Calu3 (cell line): Measurements from ENCODE around the gene KCNJ14. TPM values are rescaled to one million over a fixed set of nuclear protein-coding genes. Genes with fewer than 3 reads are reported as not detected.

ENCODE experiments used
- BruUV-seq: library from RNA; stranded (reverse); fragments of 400-500 nt; replicated peaks from 2 replicates; lab custom pipeline; 2021; lab: Mats Ljungman, UMichigan
- CTCF ChIA-PET: fragments of 300-600 bp; sonication (Branson Sonifier 250); formaldehyde crosslinking; loops from one replicate; lab custom pipeline; 2022; ENCODE audit warnings: antibody characterized with exemption; lab: Charles Lee
- DNase-seq: peaks from one replicate; pipeline ENCODE4 v3.0.0; 2022
- H3K27ac Mint-ChIP-seq: one replicate; pipeline ENCODE4 v1.8.0; 2022; ENCODE audit warnings: mixed read lengths; ENCODE audit not compliant: unreplicated experiment
- H3K27me3 Mint-ChIP-seq: one replicate; pipeline ENCODE4 v1.8.0; 2022; ENCODE audit warnings: mixed read lengths; ENCODE audit not compliant: unreplicated experiment
- H3K36me3 Mint-ChIP-seq: one replicate; pipeline ENCODE4 v1.8.0; 2022; ENCODE audit warnings: mild to moderate bottlenecking, moderate library complexity, mixed read lengths; ENCODE audit not compliant: insufficient read depth, unreplicated experiment
- H3K4me1 Mint-ChIP-seq: one replicate; pipeline ENCODE4 v1.8.0; 2022; ENCODE audit warnings: mild to moderate bottlenecking, low read depth, mixed read lengths; ENCODE audit not compliant: unreplicated experiment
- H3K4me3 Mint-ChIP-seq: one replicate; pipeline ENCODE4 v1.8.0; 2022; ENCODE audit warnings: mild to moderate bottlenecking, low read depth, moderate library complexity, mixed read lengths; ENCODE audit not compliant: unreplicated experiment
- H3K9me3 Mint-ChIP-seq: one replicate; pipeline ENCODE4 v1.8.0; 2022; ENCODE audit warnings: low read depth, mixed read lengths; ENCODE audit not compliant: unreplicated experiment
- intact Hi-C: fragments of 100-400 bp; cut with micrococcal nuclease; formaldehyde crosslinking; loops from one replicate; pipeline ENCODE4 v1.10.0; 2022; ENCODE audit not compliant: unreplicated experiment
- total RNA-seq: library from RNA; stranded (reverse); gene quantifications from 2 replicates; pipeline ENCODE4 v1.2.3, GENCODE V29; 2022
- TF ChIP-seq, protein P1 (sequence below): fragments of 200-600 bp; IDR thresholded peaks from one replicate; pipeline ENCODE4 v1.8.0; 2022; ENCODE audit warnings: antibody characterized with exemption; ENCODE audit not compliant: unreplicated experiment

Gene KCNJ14
- total RNA-seq, 1 experiment from 2014 or later: 9.9 TPM

- TF ChIP-seq, protein P1, sequence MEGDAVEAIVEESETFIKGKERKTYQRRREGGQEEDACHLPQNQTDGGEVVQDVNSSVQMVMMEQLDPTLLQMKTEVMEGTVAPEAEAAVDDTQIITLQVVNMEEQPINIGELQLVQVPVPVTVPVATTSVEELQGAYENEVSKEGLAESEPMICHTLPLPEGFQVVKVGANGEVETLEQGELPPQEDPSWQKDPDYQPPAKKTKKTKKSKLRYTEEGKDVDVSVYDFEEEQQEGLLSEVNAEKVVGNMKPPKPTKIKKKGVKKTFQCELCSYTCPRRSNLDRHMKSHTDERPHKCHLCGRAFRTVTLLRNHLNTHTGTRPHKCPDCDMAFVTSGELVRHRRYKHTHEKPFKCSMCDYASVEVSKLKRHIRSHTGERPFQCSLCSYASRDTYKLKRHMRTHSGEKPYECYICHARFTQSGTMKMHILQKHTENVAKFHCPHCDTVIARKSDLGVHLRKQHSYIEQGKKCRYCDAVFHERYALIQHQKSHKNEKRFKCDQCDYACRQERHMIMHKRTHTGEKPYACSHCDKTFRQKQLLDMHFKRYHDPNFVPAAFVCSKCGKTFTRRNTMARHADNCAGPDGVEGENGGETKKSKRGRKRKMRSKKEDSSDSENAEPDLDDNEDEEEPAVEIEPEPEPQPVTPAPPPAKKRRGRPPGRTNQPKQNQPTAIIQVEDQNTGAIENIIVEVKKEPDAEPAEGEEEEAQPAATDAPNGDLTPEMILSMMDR: no peak
- Mint-ChIP-seq H3K9me3 (no peaks in the 10 kb centered on the region), H3K27me3 (no peaks in the 10 kb centered on the region), H3K27ac (no peak overlapping the region), H3K4me3 (no peak overlapping the region), H3K4me1 (peaks cover 10% of the 10 kb centered on the region), H3K36me3 (peaks cover 78% of the 10 kb centered on the region)
- intact Hi-C loops: loop anchor here (10.0 kb wide), 1 partner anchor 145 kb away; no protein-coding TSS in a partner anchor
- BruUV-seq: no TSS peak
- DNase-seq: no peak
- CTCF ChIA-PET: no interaction called here
Observed at GRCh38 chr19:48480183-48480557, 24.8 kb downstream of the KCNJ14 start.

DNA sequence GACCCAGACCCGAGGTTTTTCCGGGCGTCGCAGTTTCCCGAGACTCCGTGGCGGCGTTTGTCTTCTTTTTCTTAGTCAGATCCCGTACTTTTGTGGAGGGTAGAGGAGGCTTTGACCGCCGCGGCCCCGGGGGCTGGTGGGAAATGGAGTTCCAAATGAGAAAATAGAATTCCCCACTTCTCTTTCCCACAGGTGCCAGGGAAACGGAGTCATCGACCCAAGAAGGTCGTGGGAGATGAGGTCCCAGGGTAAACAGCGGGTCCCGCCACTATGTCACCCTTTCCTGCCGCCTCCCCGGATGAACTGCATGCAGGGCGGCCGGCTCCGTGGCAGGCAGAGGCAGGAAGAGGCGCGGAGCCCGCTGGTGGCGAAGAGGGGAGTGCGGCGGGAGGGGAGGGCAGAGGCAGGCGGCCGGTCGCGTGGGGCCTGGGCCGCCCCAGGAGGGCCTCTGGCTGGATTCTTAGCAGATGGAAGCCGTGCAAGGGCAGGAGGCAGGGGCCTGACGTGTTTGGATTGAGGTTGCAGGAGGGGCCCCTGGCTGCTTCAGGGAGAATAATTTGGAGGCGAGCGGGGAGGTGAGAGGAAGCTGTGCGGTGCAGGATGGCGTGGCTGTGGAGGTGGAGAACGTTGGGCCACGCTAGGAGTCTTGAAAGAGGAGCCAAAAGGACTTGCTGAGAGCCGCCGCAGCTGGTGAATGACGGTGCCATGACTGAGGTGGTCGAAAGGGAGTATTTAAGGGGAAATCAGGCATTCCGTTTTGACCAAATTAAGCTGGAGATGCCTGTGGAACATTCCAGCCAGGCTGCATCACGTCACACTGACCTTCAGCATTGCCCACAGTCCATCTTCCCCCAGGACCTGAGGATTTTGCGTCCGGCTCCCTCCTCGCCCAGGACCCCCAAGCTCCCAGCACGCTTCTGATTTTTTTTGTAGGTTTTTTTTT lies 25.5 kb downstream of the KCNJ14 start:
- CTCF ChIA-PET: interaction anchor here (0.5 to 1.0 kb wide), 2 partner anchors 31 to 104 kb away, joined by 3 read pairs; no protein-coding TSS in a partner anchor
- BruUV-seq: no TSS peak
- H3K9me3 Mint-ChIP-seq: no peaks in the 10 kb centered on the region
- peaks cover 76% of the 10 kb centered on the region for H3K36me3 Mint-ChIP-seq
- H3K27ac Mint-ChIP-seq: no peak overlapping the region
- no peak overlapping the region for H3K4me3 Mint-ChIP-seq
- intact Hi-C loops: loop anchor here (10.0 kb wide), 1 partner anchor 146 kb away; no protein-coding TSS in a partner anchor
- TF ChIP-seq, protein P1: no peak
- no peaks in the 10 kb centered on the region for H3K27me3 Mint-ChIP-seq
- DNase-seq: no peak
- peaks cover 13% of the 10 kb centered on the region for H3K4me1 Mint-ChIP-seq

DNA sequence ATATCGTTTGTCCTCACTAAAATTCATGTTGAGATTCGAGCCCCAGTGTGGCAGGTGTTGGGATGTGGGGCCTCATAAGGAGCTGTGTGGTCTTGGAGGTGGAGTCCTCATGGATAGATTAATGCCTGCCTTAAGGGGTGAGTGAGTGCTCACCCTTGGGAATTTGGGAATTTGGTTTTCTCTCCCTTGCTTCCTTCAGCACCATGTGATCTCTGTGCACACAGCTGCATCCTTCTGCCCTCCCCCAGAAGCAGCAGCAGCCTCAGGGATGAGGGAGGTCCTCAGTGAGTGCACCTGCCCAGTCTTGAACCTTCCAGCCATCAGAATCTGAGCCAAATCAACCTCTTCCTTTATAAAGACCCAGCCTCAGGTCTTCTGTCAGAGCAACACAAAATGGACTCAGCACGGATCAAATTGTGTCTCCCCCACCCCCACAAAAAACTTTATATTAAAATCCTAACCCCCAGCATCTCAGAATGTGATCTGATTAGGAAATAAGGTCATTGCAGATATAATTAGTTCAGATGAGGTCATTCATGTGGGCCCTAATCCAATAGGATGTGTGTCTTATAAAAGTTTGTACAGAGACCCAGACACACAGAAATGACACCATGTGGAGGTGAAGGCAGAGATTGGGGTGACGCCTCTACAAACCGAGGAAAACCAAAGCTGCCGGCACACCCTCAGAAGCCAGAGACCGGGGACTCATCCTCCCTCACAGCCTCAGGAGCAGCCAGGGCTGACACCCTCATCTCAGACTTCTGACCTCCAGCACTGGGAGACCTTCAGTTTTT lies 26.7 kb downstream of the KCNJ14 start:
- CTCF ChIA-PET: interaction anchor here (1.0 kb wide), 1 partner anchor 102 kb away, joined by 3 read pairs; no protein-coding TSS in a partner anchor
- peaks cover 73% of the 10 kb centered on the region for H3K36me3 Mint-ChIP-seq
- DNase-seq: no peak
- no peaks in the 10 kb centered on the region for H3K27me3 Mint-ChIP-seq
- H3K4me3 Mint-ChIP-seq: no peak overlapping the region
- peak overlapping the region; percentile 17 for H3K27ac Mint-ChIP-seq
- TF ChIP-seq, protein P1: no peak
- intact Hi-C loops: loop anchor here (10.0 kb wide), 1 partner anchor 147 kb away; no protein-coding TSS in a partner anchor
- no peaks in the 10 kb centered on the region for H3K9me3 Mint-ChIP-seq
- BruUV-seq: TSS peak; percentile 26
- peaks cover 23% of the 10 kb centered on the region for H3K4me1 Mint-ChIP-seq

DNA sequence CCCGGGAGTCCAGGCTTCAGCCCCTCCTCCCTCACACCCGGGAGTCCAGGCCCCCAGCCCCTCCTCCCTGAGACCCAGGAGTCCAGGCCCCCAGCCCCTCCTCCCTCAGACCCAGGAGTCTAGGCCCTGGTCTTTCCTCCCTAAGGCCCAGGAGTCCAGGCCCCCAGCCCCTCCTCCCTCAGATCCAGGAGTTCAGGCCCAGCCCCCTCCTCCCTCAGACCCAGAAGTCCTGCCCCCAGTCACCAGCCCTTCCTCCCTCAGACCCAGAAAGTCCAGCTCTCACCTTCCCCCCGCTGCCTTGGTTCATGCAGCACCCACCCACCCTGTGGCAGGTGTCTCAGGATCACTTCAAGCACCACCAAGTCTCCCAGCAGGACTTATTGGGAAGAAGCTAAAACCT lies 27.9 kb downstream of the KCNJ14 start:
- DNase-seq: no peak
- Mint-ChIP-seq H3K36me3 (peaks cover 76% of the 10 kb centered on the region), H3K27me3 (no peaks in the 10 kb centered on the region), H3K4me3 (no peak overlapping the region), H3K27ac (no peak overlapping the region), H3K9me3 (no peaks in the 10 kb centered on the region), H3K4me1 (peaks cover 35% of the 10 kb centered on the region)
- CTCF ChIA-PET: no interaction called here
- BruUV-seq: no TSS peak
- intact Hi-C loops: loop anchor here (10.0 kb wide), 1 partner anchor 148 kb away; no protein-coding TSS in a partner anchor
- TF ChIP-seq, protein P1: no peak
